HG02870 (cell line): ENCODE measurements around the gene CEP112.

Experiments used
- ATAC-seq: cut with Tn5 transposase; IDR thresholded peaks from one replicate; pipeline ENCODE4 v1.9.1; 2021; ENCODE audit warnings: mild to moderate bottlenecking, moderate library complexity; ENCODE audit not compliant: unreplicated experiment

Gene CEP112

DNA sequence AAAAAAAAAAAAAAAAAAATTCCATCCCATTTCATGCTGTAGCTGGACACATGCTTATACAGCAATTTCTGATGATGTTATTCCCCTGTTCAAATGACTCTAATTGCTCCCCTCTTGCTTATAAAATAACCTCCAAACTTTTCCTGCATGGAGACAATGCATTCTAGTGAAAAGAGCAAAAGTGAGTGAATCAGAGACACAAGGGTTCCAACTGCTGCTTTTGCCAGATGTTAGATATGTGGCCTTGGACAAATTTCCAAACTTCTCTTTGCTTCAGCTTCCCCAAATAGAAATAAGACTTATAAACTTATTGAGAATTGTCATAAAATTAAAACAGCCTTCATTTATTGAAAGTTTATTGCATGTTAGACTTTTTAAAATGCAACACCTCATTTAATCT lies 565.5 kb downstream of the CEP112 start:
- ATAC-seq = no peak

DNA sequence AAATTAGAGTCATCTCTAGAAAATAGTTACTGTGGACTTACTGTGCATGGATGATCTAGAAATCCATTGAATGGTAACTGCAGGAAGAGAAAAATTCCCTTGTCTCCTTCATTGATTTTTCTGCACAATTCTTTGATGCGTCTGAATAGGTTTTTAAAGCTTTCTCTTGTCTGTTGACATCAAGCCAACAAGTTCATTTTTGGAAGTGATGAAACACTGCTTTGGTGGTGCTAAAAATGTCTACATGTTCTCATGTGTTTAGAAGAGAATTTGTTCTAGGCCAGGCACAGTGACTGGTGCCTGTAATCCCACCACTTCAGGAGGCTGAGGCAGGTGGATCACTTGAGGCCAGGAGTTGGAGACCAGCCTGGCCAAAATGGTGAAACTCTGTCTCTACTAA lies 573.4 kb downstream of the CEP112 start:
- no peak for ATAC-seq

DNA sequence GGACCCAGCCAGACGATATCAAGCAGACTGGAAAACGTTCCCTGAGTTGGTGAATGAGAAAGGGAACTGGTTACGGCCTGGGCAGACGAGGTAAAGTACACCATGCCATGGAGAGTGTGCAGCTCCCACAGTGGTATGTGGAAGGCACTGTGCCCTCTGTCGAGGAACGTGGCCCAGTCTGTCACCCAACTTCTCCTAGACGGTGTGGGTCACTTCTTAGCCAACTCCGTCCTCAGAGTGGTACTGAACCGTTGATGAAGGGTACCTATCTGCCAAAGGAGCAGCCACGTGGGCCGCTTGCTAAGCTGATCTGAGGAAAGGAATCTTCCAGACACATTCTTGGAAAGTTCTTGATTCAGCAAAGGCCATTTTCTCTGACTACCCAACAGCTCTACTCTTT lies 574.4 kb downstream of the CEP112 start:
- ATAC-seq = no peak

DNA sequence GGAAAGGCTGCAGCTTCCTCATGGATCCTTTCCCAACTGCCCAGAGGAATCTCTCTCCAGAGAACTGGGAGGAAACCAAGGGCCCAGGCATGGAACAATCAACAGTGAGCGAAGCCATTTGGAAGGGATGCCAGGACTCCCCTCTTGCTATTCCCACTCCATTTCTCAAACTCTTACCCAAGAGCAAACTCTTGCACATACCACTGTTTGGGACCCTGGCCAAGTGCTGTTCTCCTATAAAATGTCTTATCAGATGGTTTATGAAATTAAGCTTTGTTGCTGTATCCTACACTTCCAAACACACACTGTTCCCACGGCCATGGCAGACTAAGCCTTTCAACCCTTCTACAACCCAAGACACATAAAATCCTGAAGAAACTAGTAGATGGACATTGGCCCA lies 582.2 kb downstream of the CEP112 start:
- no peak for ATAC-seq

DNA sequence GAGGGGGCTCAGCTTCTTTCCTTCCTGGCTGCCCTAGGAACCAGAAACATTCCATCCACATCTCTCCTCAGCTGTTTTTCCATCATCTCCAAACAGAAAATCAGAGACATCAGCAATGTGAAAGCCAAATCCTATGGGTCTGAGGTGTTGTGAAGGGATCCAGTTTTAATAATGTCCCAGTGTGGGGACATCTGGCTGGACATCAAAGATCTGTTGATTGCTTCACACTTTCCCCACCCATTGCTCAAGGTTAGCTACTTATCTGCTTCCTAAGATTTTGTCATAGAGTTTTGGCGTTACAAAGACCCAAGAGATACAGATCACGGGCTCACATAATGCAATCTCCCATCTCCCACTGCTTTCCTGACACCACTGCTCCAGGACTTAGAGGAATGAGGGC lies 582.6 kb downstream of the CEP112 start:
- ATAC-seq = no peak

DNA sequence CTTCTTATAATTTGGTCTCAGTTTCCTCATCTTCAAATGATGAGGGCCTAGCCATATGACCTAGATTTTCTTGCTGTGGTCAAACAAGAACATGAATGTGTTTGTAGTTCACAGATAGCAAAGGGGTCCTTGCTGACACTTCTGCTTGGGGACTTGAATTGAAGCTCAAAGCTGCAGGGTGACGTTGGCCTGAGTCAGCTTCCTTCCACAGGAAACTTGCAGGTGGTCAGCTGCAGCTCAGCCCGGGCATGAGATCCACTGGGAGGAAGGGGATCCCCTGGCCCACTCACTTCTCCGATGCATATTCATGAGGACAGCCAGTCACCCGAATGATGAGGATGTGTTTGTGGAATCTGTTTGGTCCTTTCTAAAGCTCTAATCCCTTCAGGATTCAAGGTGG lies 587.9 kb downstream of the CEP112 start:
- ATAC-seq = no peak

DNA sequence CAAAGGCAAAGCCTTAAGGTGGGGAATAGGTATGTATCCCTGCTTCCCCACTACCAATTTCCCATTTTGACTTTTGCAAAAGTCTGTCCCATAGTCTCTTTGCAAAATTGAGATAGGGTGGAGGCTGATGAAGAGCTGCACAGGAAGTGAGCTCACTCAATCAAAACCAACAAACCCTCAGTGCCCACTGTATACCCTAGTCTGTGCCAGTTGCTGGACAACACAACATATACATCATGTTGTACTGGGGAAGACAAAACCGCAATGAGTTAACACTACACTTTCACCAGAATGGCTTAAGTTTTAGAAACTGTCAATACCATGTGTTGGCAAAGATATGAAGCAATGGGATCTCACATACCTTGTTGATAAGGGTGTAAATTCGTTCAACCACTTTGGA lies 590.1 kb downstream of the CEP112 start:
- ATAC-seq = no peak

DNA sequence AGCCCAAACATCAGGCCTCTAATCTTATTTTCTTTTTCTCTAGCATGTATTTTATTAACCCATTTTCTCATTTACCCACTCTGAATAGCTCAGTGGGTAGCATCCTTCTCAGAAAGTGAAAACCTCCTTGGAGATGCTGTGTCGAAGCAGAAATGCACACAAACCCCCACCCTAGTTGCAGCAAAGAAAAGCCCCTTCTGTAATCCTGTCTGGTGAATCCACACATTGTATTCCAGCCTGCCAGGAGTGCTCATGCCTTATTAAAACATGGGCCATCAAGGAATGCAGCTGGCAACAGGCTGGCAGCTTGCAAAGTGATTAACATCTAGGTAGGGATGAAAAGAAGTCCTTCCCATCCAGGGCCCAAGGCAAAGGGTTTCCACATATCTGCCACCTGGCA lies 590.8 kb downstream of the CEP112 start:
- no peak for ATAC-seq

DNA sequence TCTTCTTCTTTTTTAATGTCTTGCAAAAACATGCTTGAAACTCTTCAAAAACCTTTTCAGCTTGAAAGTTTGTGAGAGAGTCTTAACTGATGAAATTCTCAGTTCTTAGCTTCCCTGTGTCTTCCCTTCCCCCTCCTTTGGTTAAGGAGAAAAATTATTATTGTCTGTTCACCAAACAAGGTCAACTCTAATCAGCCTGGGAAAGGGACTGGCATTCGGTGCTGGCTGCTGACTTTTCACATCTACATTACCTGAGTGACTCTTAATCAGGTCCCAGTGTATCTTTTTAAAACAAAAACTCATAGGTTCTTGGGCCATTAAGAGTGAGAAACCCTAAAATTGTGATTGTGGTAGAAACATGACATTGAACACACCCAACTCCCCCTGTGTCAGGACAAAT lies 591.4 kb downstream of the CEP112 start:
- no peak for ATAC-seq

DNA sequence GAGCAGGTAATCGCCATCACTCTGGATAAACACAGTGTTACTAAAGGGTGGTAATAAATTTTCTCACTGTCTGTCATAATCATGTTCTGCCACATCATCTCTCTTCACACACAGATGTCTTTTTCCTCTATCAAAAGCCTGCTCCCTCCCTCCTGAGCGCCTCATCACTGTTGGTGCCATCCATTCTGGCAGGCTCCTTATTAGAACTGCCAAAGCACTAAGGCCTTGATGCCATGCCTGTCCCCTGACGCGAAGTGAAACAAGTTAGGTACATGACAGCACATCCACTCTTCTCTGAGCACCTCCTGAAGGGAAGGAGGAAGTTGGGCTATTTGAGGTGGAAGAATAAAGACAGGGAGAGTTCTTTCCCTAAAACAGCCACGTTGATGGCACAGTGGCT lies 592.3 kb downstream of the CEP112 start:
- no peak for ATAC-seq

DNA sequence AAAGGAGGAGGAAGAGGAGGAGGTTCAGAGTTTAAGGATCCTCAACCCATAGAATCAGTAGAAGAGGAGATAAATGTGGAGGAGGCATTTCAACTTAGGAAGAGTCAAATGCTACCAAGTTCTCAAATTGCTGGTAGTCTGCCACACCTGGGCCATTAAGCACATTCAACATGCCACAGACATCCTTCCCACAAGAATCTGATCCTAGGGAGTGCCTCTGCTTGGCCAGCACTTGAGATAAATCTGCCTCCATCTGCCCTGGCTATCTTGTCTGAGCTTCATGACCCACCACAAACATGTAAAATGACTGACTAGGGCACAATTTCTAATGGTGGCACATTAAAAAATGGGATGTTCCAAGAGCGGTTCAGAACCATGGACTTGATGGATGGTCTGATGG lies 593.2 kb downstream of the CEP112 start:
- ATAC-seq = no peak

DNA sequence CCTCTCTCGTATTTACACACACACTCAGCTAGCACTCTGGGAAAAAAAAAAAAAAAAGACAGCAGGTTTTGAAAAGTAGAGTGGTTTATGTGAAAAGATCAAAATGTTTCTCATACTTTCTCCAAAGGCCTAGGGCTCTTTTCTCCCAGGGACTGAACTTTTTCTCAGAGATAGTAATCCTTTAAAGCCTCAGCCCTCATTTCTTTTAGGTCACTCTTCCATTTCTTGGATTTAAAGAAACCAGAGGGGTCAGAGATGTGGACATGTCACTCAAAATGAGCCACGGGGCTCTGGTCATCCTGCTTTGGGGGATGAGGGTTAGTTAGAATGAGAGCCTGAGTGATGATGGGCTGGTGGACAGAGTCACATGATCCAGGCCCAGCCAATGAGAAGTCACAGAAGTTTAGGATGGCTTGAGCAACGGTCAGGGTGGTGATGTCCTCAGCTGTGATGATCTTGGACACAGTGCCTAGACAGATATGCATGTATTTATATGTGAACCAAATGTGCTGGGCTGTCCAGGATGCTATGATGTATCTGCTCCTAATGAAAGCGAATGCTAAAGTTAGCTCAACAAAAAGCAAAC lies 596.8 kb downstream of the CEP112 start:
- ATAC-seq = no peak

DNA sequence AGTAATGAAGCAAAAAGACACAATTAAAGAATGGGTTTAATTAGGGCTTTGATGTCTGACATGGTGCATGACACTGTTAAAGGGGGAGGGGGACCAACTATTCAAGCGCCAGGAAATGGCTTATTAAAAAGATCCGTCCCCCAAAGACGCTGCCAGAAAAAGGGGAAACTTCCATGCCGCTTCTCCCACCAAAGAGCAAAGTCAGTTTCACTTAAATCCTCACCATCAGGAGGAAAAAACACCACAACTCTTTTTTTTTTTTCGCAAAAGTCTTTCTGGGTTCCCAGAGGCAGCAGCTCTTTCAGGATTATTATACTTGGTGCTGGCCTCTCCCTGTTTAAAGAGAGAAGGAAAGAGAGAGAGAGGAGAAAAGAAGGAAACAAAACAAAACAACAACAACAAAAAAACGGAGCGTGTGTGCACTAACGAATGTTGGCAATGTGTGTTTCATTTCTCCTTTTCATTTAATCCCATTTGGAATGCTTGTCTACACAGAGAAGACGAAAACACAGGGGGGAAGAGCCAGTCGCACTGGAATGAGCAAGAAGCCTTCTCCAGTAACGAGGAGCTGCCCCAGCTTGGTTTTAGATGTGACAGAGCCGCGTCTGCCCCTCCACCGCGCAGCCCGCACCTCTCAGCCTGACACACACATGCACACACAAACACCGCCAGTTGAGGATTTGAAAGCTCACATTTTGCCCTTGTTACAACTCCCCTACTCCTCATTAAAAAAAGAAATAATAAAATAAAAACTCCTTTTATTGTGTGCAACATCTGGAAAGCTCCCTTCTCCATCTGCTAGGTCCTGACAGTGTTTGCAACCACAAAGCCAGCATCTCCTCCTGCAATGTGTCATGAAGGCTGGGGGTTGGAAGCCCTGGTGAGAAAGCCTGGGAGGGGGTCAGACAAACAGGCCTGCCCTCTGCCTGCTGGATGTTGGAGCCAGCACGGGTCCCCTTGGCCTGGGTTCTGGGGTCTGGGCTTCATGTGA lies 597.8 kb downstream of the CEP112 start:
- ATAC-seq = no peak

DNA sequence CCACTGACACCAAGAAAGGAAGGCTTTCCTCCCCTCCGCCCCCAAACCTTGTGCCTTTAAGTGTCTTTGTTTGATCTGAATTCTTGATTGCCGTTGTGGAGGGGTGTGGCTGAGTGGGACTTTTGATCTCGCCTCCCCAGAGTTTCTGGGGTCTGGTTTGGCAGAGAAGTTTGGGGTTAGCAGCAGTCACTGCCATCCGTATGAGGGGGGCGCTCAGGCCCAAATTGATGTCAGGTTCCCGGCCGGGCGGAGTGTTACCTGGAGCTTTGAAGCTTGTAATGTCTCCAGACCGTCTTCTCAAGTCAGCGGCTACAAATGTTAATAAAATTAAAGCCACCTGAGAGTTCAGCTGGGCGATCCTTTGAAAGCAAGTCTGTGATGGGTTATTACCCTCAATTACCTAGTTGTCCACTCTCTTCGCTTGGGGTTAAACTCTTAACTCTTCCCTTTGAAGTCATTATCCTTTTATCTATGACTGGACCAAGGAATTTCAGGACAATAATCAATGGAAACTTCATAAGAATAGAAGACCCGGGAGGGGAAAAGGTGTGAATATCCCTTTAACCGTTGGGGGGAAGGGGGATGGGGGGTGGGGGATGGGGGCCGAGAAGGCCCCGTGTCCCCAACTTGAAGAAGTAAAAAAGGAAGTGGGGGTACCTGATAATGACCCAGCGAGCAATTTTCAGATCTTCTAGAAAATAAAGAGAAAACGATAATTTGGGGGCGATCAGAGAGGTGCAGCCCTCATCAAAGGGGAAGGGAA lies 598.7 kb downstream of the CEP112 start:
- no peak for ATAC-seq

DNA sequence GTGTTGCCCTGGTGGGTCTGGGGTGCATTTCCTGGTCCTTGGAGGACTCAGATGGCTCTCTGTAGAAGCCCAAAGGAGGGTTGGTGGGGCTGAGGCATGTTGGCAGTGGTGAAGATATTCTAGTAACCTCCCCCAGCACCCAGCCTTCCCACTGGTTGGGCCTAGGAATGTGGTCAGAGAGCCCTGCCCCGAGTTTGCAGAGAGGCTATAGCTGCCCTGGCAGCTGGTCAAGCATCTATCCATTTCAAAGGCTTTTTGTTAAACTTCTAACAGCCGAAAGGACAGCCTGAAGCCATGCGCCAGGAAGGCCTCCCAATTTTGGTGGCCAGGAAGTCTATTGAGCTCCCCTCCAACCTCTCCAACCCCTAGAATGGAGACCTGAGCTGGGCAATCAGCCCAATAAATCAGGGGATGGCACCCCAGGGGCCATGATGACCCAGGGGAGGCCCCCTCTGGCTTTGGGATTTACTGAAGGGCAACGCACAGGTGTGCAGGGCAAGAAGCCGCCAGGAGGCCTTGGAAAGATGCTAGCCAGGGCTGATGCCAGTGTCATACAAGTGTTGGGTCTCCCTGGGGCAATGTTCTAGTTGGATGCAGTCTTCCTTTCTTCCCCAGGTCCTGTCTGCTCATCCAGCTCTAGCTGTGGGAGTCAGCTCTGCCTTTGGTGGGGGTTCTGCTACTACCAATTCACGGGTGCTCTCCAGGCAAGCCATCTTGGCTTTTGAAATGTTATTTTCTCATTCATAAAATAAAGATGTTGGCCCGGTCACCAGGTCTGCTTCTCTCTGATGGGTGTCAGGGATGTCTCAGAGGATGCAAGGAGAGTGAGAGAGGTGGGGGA lies 599.6 kb downstream of the CEP112 start:
- ATAC-seq = no peak

DNA sequence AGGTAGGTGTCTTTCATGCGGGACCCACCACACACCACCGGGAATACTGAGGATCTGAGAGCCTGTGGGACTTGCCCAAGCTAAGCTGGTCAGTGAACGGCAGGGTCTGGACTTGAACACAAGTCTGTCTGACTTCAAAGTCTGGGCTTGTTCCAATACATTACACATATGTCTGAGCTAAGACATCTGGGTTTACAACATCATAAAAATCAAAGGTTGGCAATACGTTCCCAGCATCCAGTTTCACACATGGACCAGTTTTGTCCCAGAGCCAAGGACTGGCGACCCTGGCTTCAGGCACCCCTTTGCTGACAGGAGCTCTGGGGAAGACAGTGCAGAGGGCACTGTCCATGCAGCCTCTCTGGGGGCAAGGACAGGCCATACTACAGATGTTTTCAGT lies 602.6 kb downstream of the CEP112 start:
- ATAC-seq = no peak

DNA sequence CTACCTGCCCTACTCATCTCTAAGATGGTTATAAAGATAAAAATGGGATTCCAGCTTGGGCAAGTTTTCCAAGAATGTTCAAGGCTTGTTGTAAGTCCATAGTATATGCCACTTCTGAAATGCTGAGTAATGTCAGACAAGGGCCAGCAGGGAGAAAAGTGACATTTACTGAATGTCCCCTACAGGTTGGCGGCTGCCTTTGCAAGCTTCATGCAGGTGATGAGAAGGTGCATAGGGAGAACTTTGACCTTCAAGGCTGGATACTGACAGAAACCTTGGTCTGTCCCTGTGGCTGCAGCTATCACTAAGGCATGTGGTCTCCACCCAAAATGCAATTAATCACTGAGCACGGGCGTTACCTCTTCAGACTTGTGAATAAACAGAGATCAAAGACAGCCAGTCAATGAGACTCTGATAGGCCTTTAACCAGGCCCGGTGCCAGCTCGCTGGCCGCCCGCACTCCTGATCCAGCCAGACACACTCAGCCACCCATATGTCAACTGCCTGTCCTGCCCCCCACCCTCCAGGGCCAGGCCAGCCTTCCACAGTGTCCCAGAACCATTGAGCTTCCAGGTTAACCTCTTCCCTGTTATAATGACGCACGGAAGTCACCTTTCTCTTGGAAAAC lies 603.6 kb downstream of the CEP112 start:
- no peak for ATAC-seq

DNA sequence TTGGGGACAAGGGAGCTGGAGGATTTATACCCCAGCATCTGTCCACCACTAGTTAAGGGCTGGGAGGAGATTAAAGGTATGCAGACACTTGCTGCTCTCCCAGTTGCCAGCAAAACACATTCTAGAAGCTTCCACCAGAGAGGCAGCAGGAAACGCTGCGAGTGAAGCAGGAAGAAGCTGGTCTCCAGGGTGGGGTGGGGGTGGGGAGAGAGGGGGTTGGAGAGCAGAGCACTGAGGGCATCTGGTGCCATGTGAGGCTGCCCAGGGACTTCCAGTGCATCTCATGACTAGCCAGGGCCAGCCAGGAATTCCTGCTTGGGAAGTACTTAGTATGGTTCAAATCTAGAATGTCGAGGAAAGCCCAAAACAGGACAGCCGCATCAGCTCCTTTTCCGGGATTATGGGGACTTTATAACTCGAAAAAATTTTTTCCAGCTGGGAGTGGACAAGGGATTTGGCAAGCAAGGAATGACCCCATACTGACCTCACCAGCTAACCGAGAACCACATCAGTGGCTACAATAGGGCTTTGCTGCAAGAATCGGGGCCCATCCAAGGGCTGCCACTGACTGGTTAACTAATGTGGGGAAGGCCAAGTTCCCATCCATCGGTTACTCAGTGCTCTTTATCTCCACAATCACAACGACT lies 604.3 kb downstream of the CEP112 start:
- no peak for ATAC-seq

DNA sequence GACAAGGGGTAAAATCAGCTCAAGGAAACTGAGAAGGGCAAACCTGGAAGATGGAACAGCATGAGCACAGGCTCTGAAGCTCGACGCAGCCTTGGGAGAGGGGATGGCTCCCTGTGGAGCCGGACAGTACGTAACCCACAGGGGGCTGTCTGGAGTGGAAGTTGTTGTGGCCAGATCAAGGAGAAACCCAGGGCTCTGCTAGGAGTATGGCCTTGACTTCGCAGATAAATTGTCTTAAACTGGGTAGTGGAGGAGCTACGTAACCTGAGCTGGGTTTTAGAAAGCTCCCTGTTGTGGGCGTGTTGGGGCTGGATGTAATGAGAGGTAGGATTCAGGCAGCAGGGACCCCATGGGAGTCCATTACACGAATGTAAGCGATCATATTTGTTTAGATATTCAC lies 605.0 kb downstream of the CEP112 start:
- ATAC-seq = no peak
